ENCODE measurements around the gene TNFRSF19.

DNA sequence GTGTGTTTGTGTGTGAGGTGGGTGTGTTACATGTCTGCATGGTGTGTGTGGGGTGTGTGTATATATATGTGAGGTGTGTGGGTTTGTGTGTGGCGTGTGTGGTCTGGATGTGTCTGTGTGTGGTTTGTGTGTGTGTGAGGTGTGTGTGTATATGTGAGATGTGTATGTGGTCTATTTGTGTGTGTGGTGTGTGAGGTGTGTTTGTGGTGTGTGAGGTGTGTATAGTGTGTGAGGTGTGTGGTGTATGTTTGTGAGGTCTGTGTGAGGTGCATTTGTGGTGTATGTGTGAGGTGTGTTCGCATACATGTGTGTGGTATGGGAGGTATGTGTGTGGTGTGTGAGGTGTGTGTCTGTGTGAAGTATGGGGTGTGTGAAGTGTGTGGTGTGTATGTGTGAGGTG, 12.5 kb upstream of the TNFRSF19 start:
- TF ChIP-seq, protein P1, sequence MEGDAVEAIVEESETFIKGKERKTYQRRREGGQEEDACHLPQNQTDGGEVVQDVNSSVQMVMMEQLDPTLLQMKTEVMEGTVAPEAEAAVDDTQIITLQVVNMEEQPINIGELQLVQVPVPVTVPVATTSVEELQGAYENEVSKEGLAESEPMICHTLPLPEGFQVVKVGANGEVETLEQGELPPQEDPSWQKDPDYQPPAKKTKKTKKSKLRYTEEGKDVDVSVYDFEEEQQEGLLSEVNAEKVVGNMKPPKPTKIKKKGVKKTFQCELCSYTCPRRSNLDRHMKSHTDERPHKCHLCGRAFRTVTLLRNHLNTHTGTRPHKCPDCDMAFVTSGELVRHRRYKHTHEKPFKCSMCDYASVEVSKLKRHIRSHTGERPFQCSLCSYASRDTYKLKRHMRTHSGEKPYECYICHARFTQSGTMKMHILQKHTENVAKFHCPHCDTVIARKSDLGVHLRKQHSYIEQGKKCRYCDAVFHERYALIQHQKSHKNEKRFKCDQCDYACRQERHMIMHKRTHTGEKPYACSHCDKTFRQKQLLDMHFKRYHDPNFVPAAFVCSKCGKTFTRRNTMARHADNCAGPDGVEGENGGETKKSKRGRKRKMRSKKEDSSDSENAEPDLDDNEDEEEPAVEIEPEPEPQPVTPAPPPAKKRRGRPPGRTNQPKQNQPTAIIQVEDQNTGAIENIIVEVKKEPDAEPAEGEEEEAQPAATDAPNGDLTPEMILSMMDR (conservative IDR thresholded peaks at IDR 0.05; ENCODE audit: low read depth, low read length): no peak
- no peak for TF ChIP-seq EZH2 (IDR thresholded peaks at IDR 0.05; ENCODE audit: borderline replicate concordance, low read depth, low read length, poor library complexity, severe bottlenecking)
